HepG2 (cell line): Measurements from ENCODE around the gene IRF3. TPM values are rescaled to one million over a fixed set of nuclear protein-coding genes. Genes with fewer than 3 reads are reported as not detected.
A peak's percentile ranks its signal among the peaks of the same experiment; 100 is the strongest.

ENCODE experiments used
- ATF7 ChIP-seq, 2 experiments: fragments of 450-650 bp in 1 of 2; sonication (generic) in 1 of 2; formaldehyde crosslinking in 1 of 2; IDR thresholded peaks; 2 replicates each; pipeline versions ENCODE4 v1.4.0 to v1.6.1; 2016 to 2020; ENCODE audit warnings: antibody characterized with exemption in 1 of 2, mild to moderate bottlenecking in 1 of 2, missing genetic modification reagents in 1 of 2
- E2F5 ChIP-seq: sonication (generic); formaldehyde crosslinking; conservative IDR thresholded peaks from 2 replicates; pipeline ENCODE4 v1.4.0; 2020; ENCODE audit warnings: missing genetic modification reagents
- GATAD2A ChIP-seq: IDR thresholded peaks from 2 replicates; pipeline ENCODE4 v1.6.1; 2016
- HDAC6 ChIP-seq: fragments of 200-600 bp; sonication (generic); IDR thresholded peaks from 2 replicates; pipeline ENCODE4 v1.7.0; 2017; ENCODE audit warnings: mild to moderate bottlenecking, antibody characterized with exemption, low read length, low read depth
- HIVEP1 ChIP-seq: sonication (generic); formaldehyde crosslinking; IDR thresholded peaks from 2 replicates; pipeline ENCODE4 v1.4.0; 2020; ENCODE audit warnings: mild to moderate bottlenecking, missing genetic modification reagents
- HOXA3 ChIP-seq: sonication (generic); formaldehyde crosslinking; IDR thresholded peaks from 2 replicates; pipeline ENCODE4 v1.5.0; 2020; ENCODE audit warnings: missing genetic modification reagents
- JUNB ChIP-seq: sonication (generic); formaldehyde crosslinking; IDR thresholded peaks from 2 replicates; pipeline ENCODE4 v1.8.0; 2022; ENCODE audit warnings: missing genetic modification reagents, mild to moderate bottlenecking, borderline replicate concordance
- NR3C1 ChIP-seq: sonication (generic); formaldehyde crosslinking; IDR thresholded peaks from 2 replicates; pipeline ENCODE4 v1.4.0; 2020; ENCODE audit warnings: missing genetic modification reagents
- PITX1 ChIP-seq: sonication (generic); formaldehyde crosslinking; IDR thresholded peaks from 2 replicates; pipeline ENCODE4 v1.5.1; 2020; ENCODE audit warnings: mild to moderate bottlenecking, missing genetic modification reagents
- POLR2AphosphoS5 ChIP-seq: IDR thresholded peaks from 2 replicates; pipeline ENCODE4 v1.6.1; 2012; ENCODE audit warnings: low read depth, low read length
- SCMH1 ChIP-seq: sonication (generic); formaldehyde crosslinking; IDR thresholded peaks from 2 replicates; pipeline ENCODE4 v1.9.0; 2021; ENCODE audit warnings: missing genetic modification reagents, mild to moderate bottlenecking, borderline replicate concordance
- SP140L ChIP-seq: sonication (generic); formaldehyde crosslinking; IDR thresholded peaks from 2 replicates; pipeline ENCODE4 v1.4.0; 2020; ENCODE audit warnings: missing genetic modification reagents, borderline replicate concordance
- SYNCRIP ChIP-seq: fragments of 200-400 bp; formaldehyde crosslinking; IDR thresholded peaks from 2 replicates; pipeline ENCODE4 v1.6.1; 2018; ENCODE audit warnings: mild to moderate bottlenecking, low read depth, low read length; ENCODE audit not compliant: insufficient read depth
- TBL1XR1 ChIP-seq: fragments of 150-350 bp; IDR thresholded peaks from 2 replicates; pipeline ENCODE4 v1.6.1; 2014; ENCODE audit warnings: borderline replicate concordance, low read length; ENCODE audit not compliant: partially characterized antibody
- TSC22D2 ChIP-seq: sonication (generic); formaldehyde crosslinking; IDR thresholded peaks from 2 replicates; pipeline ENCODE4 v1.5.1; 2020; ENCODE audit warnings: missing genetic modification reagents, mild to moderate bottlenecking, borderline replicate concordance
- WIZ ChIP-seq: sonication (generic); formaldehyde crosslinking; IDR thresholded peaks from 2 replicates; pipeline ENCODE4 v1.5.1; 2020; ENCODE audit warnings: mild to moderate bottlenecking, missing genetic modification reagents
- ZC3H13 ChIP-seq: sonication (generic); formaldehyde crosslinking; IDR thresholded peaks from 2 replicates; pipeline ENCODE4 v1.8.1; 2023; ENCODE audit warnings: mild to moderate bottlenecking, missing genetic modification reagents, moderate library complexity
- ZNF598 ChIP-seq: sonication (generic); formaldehyde crosslinking; IDR thresholded peaks from 2 replicates; pipeline ENCODE4 v1.5.1; 2020; ENCODE audit warnings: mild to moderate bottlenecking, missing genetic modification reagents, borderline replicate concordance
- ZNF607 ChIP-seq: sonication (generic); formaldehyde crosslinking; IDR thresholded peaks from 2 replicates; pipeline ENCODE4 v1.5.1; 2020; ENCODE audit warnings: missing genetic modification reagents, mild to moderate bottlenecking, borderline replicate concordance
- polyA plus RNA-seq, 8 experiments: library from polyadenylated mRNA; depleted of rRNA in 3 of 8; stranded (reverse) in 7 of 8; unstranded in 1 of 8; fragments of >200 nt; fragmentation: Illumina TruSeq in 4 of 8; extraction: Trizol in 4 of 8; gene quantifications; 2 replicates each; pipeline versions ENCODE4 v1.2.1 to v1.2.3, GENCODE V29; 2011 to 2016; ENCODE audit warnings: low read depth in 4 of 8, missing spikeins in 1 of 8, mixed read lengths in 1 of 8; ENCODE audit not compliant: insufficient read depth in 1 of 8
- total RNA-seq, 5 experiments: library from RNA; depleted of rRNA; stranded (reverse); fragments of >200 nt; fragmentation: Illumina TruSeq; extraction: Trizol; gene quantifications; 2 replicates each; pipeline ENCODE4 v1.2.3, GENCODE V29; 2016; ENCODE audit warnings: low read depth in 1 of 5
- TF ChIP-seq, protein P1 (sequence below): sonication (generic); formaldehyde crosslinking; IDR thresholded peaks from 2 replicates; pipeline ENCODE4 v1.4.0; 2020; ENCODE audit warnings: missing genetic modification reagents, mild to moderate bottlenecking, borderline replicate concordance
- TF ChIP-seq, protein P2 (sequence below): sonication (generic); formaldehyde crosslinking; IDR thresholded peaks from 2 replicates; pipeline ENCODE4 v1.4.0; 2020; ENCODE audit warnings: mild to moderate bottlenecking, missing genetic modification reagents

The IRF3 gene
- total and polyA plus RNA-seq, 2 of the 13 experiments (the other 11 are each of a cell fraction or from before 2014, with no cell fraction given) = 61.9 to 65.5 TPM

DNA sequence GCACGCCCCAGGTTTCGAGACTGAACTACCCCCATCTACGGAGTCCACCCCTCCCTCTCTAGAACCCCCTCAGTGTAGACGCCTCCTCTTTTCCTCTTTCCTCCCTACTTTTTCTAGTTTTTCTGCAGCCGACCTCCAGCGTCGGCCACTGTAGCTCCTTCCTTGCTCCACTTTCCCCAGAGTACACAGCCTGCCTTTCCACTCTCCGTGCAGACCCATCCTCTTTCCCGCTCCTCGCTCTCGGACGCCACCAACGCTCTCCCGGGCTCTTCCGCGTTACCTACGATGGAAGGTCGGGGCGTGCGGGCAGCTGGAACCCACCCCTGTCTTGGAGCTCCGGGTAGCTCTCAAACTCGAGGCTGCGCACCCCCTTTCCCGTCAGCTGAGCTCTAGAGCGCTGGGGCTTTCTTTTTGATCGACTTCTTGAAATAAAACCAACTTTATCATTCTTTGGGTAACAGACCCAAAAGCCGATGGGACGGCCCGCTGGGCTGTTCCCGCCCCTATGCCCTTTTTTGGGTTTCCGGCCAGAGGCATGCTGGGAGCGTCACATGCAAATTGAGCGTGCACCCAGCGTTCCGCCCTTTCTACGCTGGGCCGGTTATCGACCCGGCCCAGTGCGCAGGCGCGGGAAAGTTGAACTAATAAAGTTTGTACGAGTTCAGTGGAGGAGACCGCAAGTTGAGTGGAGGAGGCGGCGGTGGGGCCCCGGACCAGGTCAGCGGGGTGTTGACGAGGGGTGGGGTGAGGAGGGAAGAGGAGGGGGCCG, at the start of gene IRF3, which contains the start of gene BCL2L12 (continued):
- TF ChIP-seq ZNF607 (no peak), TBL1XR1 (no peak), PITX1 (CRISPR knock-in tag) (no peak), E2F5 (CRISPR knock-in tag) (no peak), HOXA3 (peak; percentile 50; the same call in 1 of the 2 replicates), SYNCRIP (no peak), NR3C1 (no peak), GATAD2A (CRISPR knock-in tag) (no peak; the same call in 1 of the 2 replicates), WIZ (CRISPR knock-in tag) (no peak), POLR2AphosphoS5 (peak; percentile 76), ZC3H13 (no peak), ZNF598 (CRISPR knock-in tag) (no peak), ATF7 (IDR thresholded peaks at IDR 0.05) (no peak), ATF7 (CRISPR knock-in tag; IDR thresholded peaks at IDR 0.05) (no peak), JUNB (CRISPR knock-in tag) (no peak), TSC22D2 (CRISPR knock-in tag) (no peak), HIVEP1 (CRISPR knock-in tag) (no peak), SP140L (CRISPR knock-in tag) (no peak), HDAC6 (no peak), SCMH1 (CRISPR knock-in tag) (no peak)
- TF ChIP-seq, protein P1, sequence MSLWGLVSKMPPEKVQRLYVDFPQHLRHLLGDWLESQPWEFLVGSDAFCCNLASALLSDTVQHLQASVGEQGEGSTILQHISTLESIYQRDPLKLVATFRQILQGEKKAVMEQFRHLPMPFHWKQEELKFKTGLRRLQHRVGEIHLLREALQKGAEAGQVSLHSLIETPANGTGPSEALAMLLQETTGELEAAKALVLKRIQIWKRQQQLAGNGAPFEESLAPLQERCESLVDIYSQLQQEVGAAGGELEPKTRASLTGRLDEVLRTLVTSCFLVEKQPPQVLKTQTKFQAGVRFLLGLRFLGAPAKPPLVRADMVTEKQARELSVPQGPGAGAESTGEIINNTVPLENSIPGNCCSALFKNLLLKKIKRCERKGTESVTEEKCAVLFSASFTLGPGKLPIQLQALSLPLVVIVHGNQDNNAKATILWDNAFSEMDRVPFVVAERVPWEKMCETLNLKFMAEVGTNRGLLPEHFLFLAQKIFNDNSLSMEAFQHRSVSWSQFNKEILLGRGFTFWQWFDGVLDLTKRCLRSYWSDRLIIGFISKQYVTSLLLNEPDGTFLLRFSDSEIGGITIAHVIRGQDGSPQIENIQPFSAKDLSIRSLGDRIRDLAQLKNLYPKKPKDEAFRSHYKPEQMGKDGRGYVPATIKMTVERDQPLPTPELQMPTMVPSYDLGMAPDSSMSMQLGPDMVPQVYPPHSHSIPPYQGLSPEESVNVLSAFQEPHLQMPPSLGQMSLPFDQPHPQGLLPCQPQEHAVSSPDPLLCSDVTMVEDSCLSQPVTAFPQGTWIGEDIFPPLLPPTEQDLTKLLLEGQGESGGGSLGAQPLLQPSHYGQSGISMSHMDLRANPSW (CRISPR knock-in tag) = 0 out of 2 replicates have a peak, but pooled peaks have one; percentile 23
- TF ChIP-seq, protein P2, sequence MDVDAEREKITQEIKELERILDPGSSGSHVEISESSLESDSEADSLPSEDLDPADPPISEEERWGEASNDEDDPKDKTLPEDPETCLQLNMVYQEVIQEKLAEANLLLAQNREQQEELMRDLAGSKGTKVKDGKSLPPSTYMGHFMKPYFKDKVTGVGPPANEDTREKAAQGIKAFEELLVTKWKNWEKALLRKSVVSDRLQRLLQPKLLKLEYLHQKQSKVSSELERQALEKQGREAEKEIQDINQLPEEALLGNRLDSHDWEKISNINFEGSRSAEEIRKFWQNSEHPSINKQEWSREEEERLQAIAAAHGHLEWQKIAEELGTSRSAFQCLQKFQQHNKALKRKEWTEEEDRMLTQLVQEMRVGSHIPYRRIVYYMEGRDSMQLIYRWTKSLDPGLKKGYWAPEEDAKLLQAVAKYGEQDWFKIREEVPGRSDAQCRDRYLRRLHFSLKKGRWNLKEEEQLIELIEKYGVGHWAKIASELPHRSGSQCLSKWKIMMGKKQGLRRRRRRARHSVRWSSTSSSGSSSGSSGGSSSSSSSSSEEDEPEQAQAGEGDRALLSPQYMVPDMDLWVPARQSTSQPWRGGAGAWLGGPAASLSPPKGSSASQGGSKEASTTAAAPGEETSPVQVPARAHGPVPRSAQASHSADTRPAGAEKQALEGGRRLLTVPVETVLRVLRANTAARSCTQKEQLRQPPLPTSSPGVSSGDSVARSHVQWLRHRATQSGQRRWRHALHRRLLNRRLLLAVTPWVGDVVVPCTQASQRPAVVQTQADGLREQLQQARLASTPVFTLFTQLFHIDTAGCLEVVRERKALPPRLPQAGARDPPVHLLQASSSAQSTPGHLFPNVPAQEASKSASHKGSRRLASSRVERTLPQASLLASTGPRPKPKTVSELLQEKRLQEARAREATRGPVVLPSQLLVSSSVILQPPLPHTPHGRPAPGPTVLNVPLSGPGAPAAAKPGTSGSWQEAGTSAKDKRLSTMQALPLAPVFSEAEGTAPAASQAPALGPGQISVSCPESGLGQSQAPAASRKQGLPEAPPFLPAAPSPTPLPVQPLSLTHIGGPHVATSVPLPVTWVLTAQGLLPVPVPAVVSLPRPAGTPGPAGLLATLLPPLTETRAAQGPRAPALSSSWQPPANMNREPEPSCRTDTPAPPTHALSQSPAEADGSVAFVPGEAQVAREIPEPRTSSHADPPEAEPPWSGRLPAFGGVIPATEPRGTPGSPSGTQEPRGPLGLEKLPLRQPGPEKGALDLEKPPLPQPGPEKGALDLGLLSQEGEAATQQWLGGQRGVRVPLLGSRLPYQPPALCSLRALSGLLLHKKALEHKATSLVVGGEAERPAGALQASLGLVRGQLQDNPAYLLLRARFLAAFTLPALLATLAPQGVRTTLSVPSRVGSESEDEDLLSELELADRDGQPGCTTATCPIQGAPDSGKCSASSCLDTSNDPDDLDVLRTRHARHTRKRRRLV (CRISPR knock-in tag) = peak; percentile 99
